ENCODE results near the gene PLXNA3.

PLXNA3 gene

GRCh38 chrX:154436374-154436982, 21.6 kb upstream of the PLXNA3 start:
- peak; percentile 38 for DNase-seq

- peak; percentile 38 for DNase-seq
Observed at GRCh38 chrX:154436983-154437752, 20.9 kb upstream of the PLXNA3 start, which contains the start of gene GDI1. Gene GDI1 (plus strand): TSS chrX:154437154. CDS start chrX:154437255, 101 bp downstream.

DNA sequence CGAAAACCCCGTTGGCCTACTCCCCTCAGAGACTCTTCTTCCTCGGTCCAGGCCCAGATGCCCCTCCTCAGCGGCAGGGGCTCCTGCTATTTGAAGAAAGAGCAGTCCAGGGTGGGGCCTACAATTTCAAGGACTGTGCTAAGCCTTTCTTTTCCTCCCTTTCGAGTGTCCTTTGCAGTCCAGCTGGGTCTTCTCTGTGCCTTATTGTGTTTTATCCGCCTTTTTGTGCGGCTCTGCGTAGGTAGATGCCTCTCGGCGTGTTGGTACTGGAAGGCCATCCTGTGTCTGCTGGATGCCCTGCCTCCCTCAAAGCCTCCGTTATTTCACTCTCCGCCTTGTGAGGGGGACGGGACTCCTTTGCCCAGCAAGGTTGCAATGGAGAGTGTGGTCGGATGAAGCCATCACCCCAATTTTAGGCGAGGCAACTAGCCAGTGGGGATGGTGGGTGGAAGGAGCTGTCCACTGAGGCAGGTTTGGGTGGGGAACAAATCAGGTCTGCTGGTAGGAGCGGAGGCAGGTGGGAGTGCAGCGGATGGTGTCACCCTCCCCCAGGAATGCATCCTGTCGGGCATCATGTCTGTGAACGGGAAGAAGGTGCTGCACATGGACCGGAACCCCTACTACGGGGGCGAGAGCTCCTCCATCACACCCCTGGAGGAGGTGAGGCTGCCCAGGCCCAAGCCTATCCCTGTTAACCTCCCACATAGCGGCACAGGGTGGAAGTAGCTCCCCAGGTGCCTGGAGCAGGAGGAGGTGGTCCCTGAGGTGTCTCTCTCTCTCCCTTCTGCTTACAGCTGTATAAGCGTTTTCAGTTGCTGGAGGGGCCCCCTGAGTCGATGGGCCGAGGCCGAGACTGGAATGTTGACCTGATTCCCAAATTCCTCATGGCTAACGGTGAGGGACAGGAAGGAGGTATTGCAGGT, 19.8 kb upstream of the PLXNA3 start:
- no peak for DNase-seq

GRCh38 chrX:154439841-154440240, 18.2 kb upstream of the PLXNA3 start:
- DNase-seq = no peak

DNA sequence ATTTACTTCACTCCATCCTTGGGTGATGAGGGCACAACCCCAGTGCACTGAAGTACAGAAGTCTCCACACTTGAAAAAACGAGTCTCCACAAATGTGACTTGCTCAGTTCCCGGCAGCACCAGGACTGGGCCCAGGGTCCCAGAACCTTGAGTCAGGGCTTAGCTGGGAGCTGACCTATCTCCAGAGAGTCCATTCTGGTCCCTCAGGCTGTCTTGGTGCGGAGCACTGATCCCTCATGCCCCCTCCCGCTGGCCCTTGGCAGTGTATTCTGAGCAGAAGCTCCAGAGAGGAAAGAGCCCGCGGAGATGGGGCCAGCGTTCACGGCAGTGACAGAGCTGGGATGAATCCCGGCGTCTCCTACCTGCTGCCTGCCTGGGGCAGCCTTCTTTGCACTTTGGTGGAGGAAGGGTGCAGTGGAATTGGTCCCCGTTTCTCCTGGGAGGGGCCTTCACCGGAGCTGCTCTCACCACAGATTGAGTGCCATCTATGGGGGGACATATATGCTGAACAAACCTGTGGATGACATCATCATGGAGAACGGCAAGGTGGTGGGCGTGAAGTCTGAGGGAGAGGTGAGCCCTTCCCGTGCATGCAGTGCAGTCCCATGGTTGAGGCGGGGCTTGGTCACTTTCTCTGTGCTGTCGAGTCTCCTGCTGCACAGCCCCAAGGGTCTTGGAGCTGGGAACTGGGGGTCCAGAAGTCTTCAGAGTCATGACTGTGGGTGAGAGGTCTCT, 17.3 kb upstream of the PLXNA3 start:
- no peak for DNase-seq

GRCh38 chrX:154441564-154441963, 16.5 kb upstream of the PLXNA3 start:
- no peak for DNase-seq

- no peak for DNase-seq
Observed at GRCh38 chrX:154441984-154442707, 15.9 kb upstream of the PLXNA3 start.

DNA sequence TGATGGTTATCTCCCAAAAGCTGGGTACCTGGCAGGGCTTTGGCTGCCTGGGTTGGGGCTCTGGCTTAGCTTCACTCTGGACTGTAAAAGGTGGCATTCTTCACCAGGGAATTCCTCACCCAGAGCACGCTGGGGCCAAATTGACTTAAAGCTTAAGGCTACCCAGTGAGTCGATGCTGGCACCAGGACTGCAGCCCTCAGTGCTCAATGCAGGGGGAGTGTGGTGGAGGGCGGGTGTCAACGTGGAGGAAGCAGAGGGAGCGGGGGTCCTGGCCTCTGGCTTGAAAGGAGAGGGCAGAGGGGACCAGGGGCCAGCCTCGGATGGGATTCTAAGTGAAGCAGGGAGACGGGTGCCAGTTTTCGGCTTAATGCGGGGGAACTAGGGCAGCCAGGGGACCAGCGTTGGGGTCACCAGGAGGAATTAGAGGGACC, 14.6 kb upstream of the PLXNA3 start:
- no peak for DNase-seq

DNA sequence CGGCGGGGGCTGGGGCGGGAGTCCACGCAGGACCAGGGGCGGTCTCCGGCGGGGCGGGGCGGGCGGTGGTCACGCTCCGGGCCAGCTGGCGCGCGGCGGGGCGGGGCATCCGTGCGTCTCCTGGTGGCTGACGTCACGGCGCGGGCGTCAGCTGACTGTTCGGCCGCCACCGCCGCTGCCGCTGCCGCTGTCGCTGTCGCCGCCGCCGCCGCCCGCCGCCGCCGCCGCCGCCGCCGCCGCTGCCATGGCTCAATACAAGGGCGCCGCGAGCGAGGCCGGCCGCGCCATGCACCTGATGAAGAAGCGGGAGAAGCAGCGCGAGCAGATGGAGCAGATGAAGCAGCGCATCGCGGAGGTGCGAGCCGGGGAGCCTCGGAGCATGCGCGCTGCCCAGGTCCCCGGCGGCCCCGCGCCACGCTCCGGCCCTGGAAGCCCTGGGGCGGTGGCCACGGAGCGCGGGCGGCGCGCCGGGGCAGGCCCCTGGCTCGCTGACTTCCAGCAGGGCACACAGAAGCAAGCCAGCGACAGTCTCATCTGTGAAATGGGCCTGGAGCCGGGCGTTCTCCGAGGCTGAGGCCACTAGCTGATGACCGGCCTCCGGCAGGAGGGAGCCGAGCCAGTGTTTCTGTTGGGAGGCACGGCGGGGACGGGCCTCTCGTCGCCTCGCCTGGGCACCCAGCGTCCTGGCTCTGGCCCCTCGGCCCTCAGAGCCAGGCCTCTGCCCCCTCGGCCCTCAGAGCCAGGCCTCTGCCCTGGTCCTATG, 13.9 kb upstream of the PLXNA3 start, which contains the start of gene FAM50A:
Gene FAM50A (plus strand): TSS at position 150 of the 763 bp plus-strand sequence. CDS start 95 bp downstream, at position 245.
- DNase-seq = peak; percentile 74

- no peak for DNase-seq
Observed at GRCh38 chrX:154444755-154445246, 13.3 kb upstream of the PLXNA3 start.

GRCh38 chrX:154445776-154446175, 12.3 kb upstream of the PLXNA3 start:
- DNase-seq = no peak

GRCh38 chrX:154446430-154446829, 11.7 kb upstream of the PLXNA3 start:
- DNase-seq = no peak

DNA sequence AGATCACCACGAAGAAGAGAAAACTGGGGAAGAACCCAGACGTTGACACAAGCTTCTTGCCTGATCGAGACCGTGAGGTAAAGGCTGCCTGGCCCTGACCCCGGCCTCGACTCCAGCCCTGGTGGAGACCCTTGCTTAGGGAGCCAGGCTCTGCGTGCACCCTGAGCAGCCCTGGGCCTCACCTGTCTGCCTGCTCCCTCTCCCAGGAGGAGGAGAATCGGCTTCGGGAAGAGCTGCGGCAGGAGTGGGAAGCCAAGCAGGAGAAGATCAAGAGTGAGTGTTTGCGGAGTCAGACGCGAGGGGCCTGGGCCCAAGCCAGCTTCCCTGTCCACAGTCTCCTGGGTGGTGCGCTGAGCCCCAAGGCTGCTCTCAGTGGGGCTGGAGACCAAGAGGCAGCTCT, 9.6 kb upstream of the PLXNA3 start:
- DNase-seq = no peak

- DNase-seq = no peak
Observed at GRCh38 chrX:154449618-154450017, 8.5 kb upstream of the PLXNA3 start.

DNA sequence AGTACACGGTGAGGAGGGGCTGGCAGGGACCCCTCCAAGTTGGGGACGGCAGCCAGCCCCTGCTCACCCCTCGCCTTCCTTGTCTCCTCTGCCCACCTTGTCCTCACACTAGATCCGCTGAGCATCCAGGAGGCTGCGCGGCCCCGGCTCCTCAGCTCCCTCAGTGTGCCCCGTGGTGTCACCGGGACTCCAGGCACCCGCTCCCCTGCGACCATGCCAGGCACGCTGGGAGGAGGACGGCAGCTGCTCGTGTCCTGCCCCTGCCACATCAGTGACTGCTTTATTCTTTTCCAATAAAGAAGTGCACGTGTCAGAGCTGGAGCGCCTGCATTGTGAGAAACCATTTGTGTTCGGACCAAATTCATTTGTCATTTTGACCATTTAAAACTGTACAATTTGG, 7.8 kb upstream of the PLXNA3 start:
- no peak for DNase-seq

- DNase-seq = no peak
Observed at GRCh38 chrX:154452823-154453222, 5.3 kb upstream of the PLXNA3 start.

- DNase-seq = peak; percentile 76
Observed at GRCh38 chrX:154457491-154458115, 478 bp upstream of the PLXNA3 start.

- DNase-seq = peak; percentile 78
Observed at GRCh38 chrX:154458954-154459778, 1.1 kb downstream of the PLXNA3 start.

- no peak for DNase-seq
Observed at GRCh38 chrX:154459832-154460231, 1.8 kb downstream of the PLXNA3 start.
